Lower leg skin (tissue), 3 donors: ENCODE data around the gene NKD2.

ENCODE experiments used
- CTCF ChIP-seq, 3 donors: fragments of 450-650 bp; IDR thresholded peaks; one replicate each; pipeline ENCODE4 v1.5.1; 2016; ENCODE audit warnings: antibody characterized with exemption in 3 of 3, mild to moderate bottlenecking in 3 of 3, moderate library complexity in 2 of 3
- POLR2A ChIP-seq, 2 donors: fragments of 450-650 bp; IDR thresholded peaks; one replicate each; pipeline ENCODE4 v1.6.1; 2016 to 2017; ENCODE audit warnings: antibody characterized with exemption in 2 of 2, mild to moderate bottlenecking in 1 of 2, moderate library complexity in 1 of 2

DNA sequence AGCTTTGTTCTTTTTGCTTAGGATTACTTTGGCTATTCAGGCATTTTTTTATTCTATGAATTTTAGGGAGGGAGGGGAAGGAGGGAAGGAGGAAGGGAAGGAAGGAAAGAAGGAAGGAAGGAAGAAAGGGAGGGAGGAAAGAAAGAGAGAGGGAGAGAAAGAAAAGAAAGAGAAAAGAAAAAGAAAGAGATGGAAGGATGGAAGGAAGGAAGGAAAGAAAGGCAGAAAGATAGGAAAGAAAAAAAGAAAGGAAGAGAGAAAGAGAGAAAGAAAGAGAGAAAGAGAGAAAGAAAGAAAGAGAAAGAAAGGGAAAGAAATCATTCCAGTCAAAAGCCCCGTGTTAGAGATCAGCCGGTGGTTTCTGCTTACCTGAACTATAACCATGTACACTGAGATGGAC is 20.8 kb upstream of the NKD2 start:
- TF ChIP-seq CTCF (IDR thresholded peaks at IDR 0.05): no peak
- TF ChIP-seq POLR2A (IDR thresholded peaks at IDR 0.05): no peak
